DND-41 (cell line): ENCODE results near the gene KHDC4.

Experiments
- ATAC-seq: fragments of 200-7000 bp; cut with Tn5 transposase; 3 replicates; pipeline ENCODE4 v1.9.1; 2021; ENCODE audit warnings: low read depth; ENCODE audit not compliant: insufficient read depth
- DNase-seq: peaks from one replicate; pipeline ENCODE4 v3.0.0-alpha.2; 2020
- H2AFZ ChIP-seq: 2 replicates; pipeline ENCODE4 v1.6.0; 2012; ENCODE audit warnings: low read depth, low read length
- H3K27ac ChIP-seq: 2 replicates; pipeline ENCODE4 v1.5.1; 2012; ENCODE audit warnings: low read length, inconsistent platforms
- H3K27me3 ChIP-seq: fragments of 200-600 bp; sonication (generic); 2 replicates; pipeline ENCODE4 v1.6.0; 2012; ENCODE audit warnings: low read length, mild to moderate bottlenecking, inconsistent platforms; ENCODE audit not compliant: insufficient read depth, poor library complexity
- H3K36me3 ChIP-seq: 2 replicates; pipeline ENCODE4 v1.5.1; 2012; ENCODE audit warnings: low read length, inconsistent platforms; ENCODE audit not compliant: insufficient read depth
- H3K4me1 ChIP-seq: 2 replicates; pipeline ENCODE4 v1.5.1; 2012; ENCODE audit warnings: mild to moderate bottlenecking, low read length; ENCODE audit not compliant: insufficient read depth
- H3K4me2 ChIP-seq: 2 replicates; pipeline ENCODE4 v1.6.0; 2012; ENCODE audit warnings: mild to moderate bottlenecking, moderate library complexity, low read length, inconsistent platforms; ENCODE audit not compliant: insufficient read depth
- H3K4me3 ChIP-seq, 2 experiments: fragments of 200-600 bp in 1 of 2; shearing (Covaris generic) in 1 of 2; 2 replicates each; pipeline ENCODE4 v1.5.1; 2012 to 2016; ENCODE audit warnings: inconsistent platforms in 2 of 2, low read length in 2 of 2, mild to moderate bottlenecking in 2 of 2, low read depth in 1 of 2, moderate library complexity in 1 of 2
- H3K79me2 ChIP-seq: 2 replicates; pipeline ENCODE4 v1.6.0; 2012; ENCODE audit warnings: low read length, inconsistent platforms; ENCODE audit not compliant: insufficient read depth
- H3K9ac ChIP-seq: 2 replicates; pipeline ENCODE4 v1.6.0; 2012; ENCODE audit warnings: low read depth, mild to moderate bottlenecking, inconsistent platforms, low read length, moderate library complexity
- H3K9me3 ChIP-seq: 2 replicates; pipeline ENCODE4 v1.5.1; 2012; ENCODE audit warnings: low read length, moderate library complexity, mild to moderate bottlenecking, inconsistent platforms; ENCODE audit not compliant: insufficient read depth, severe bottlenecking
- H4K20me1 ChIP-seq: 2 replicates; pipeline ENCODE4 v1.6.0; 2012; ENCODE audit warnings: low read length; ENCODE audit not compliant: insufficient read depth
- CTCF ChIP-seq: IDR thresholded peaks from 2 replicates; pipeline ENCODE4 v1.5.1; 2012; ENCODE audit warnings: borderline replicate concordance, low read length, moderate library complexity, mild to moderate bottlenecking; ENCODE audit not compliant: poor library complexity, severe bottlenecking; ENCODE audit errors: extremely low read depth
- EZH2 ChIP-seq: IDR thresholded peaks from 3 replicates; pipeline ENCODE4 v1.6.1; 2012; ENCODE audit warnings: borderline replicate concordance, low read depth, mild to moderate bottlenecking, moderate library complexity, low read length, inconsistent platforms; ENCODE audit not compliant: severe bottlenecking

The KHDC4 gene

DNA sequence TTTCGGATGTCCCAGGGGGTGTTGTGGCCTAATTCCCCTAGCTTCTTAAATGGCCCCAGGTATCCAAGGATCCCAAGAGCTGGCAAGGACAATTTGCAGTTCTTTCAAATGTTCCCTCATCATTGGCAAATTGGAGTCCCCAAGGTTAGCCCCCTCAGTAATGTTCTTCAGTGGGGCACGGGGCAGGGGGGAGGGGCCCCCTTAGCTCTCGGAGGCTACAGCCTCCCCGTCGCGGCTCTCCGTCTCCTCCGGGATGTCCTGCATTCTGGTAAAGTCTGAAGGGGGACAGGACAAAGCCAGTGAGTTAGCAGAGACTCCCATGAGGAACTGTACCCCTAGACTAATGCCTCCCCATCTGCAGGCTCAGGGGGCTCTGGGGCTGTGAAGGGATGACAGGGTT lies 13.5 kb upstream of the KHDC4 start:
- DNase-seq (no peak), ATAC-seq (no peak)
- TF ChIP-seq EZH2 (no peak), CTCF (no peak)
- Histone ChIP-seq H3K4me1 (no peaks in the 10 kb centered on the region), H3K27me3 (no peaks in the 10 kb centered on the region), H4K20me1 (peaks cover 23% of the 10 kb centered on the region), H3K79me2 (no peaks in the 10 kb centered on the region), H3K4me2 (no peak overlapping the region), H3K27ac (no peak overlapping the region), H3K9me3 (no peaks in the 10 kb centered on the region), H3K36me3 (peaks cover 60% of the 10 kb centered on the region), H3K4me3 (no peak overlapping the region), H2AFZ (no peak overlapping the region), H3K9ac (no peak overlapping the region)

DNA sequence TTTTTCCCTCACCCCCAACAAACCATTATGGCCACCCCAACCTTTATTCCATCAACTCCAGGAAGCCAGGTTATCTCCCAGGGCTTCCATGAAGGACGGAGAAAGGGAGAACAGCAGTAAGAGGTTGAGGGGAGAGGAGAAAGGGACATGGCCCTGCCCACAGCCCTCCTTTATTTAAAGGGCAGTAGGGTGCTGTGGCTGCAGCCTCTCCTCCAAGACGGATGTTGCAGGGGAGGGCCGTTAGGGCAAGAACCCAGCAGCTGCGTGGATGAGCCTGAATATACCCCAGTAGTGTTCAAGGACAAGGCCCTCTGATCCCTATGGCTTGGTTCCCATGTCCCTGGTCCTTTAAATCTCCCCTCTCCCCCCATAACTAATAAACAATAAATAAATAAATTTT lies 13.1 kb upstream of the KHDC4 start:
- no peak for TF ChIP-seq CTCF
- TF ChIP-seq EZH2, result no peak
- DNase-seq (no peak), ATAC-seq (no peak)
- Histone ChIP-seq H3K27me3 (no peaks in the 10 kb centered on the region), H3K9me3 (no peaks in the 10 kb centered on the region), H3K79me2 (no peaks in the 10 kb centered on the region), H3K4me1 (no peaks in the 10 kb centered on the region), H3K4me3 (no peak overlapping the region), H3K27ac (no peak overlapping the region), H3K9ac (no peak overlapping the region), H2AFZ (no peak overlapping the region), H3K36me3 (peaks cover 55% of the 10 kb centered on the region), H4K20me1 (peaks cover 18% of the 10 kb centered on the region), H3K4me2 (no peak overlapping the region)

DNA sequence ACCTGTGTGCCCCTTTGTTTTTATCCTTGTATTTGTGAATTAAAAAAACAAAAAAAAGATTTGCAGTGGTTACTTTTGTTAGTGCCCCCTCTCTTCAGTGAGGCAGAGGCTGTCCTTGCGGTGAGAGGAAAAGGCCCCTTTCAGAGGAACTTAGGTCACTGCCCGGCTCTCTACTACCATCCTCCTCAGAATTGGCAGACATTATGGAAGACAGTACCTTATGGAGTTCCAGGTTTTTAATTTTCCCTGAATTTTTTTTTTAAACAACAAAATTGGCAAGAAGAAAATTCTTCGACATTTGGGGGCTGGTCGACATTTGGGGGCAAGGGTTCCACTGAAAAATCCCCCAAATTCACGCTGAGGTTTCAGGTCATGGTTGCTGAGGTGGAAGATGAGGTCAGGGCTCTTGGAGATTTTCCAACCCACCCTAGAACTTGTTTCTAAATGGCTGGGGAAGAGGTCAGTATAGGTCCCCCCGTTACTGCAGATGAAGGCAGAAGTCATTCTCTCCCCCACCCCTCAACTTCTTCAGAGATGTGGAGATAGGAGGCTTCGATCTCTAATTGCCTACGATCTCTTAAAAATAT lies 12.5 kb upstream of the KHDC4 start:
- Histone ChIP-seq H3K4me1 (peaks cover 5% of the 10 kb centered on the region), H3K27ac (peak overlapping the region; percentile 47), H3K36me3 (peaks cover 49% of the 10 kb centered on the region), H3K79me2 (no peaks in the 10 kb centered on the region), H3K4me2 (no peak overlapping the region), H2AFZ (no peak overlapping the region), H3K9ac (no peak overlapping the region), H4K20me1 (peaks cover 13% of the 10 kb centered on the region), H3K27me3 (no peaks in the 10 kb centered on the region), H3K4me3 (no peak overlapping the region), H3K9me3 (no peaks in the 10 kb centered on the region)
- ATAC-seq, result no peak
- TF ChIP-seq CTCF (no peak), EZH2 (no peak)
- no peak for DNase-seq

DNA sequence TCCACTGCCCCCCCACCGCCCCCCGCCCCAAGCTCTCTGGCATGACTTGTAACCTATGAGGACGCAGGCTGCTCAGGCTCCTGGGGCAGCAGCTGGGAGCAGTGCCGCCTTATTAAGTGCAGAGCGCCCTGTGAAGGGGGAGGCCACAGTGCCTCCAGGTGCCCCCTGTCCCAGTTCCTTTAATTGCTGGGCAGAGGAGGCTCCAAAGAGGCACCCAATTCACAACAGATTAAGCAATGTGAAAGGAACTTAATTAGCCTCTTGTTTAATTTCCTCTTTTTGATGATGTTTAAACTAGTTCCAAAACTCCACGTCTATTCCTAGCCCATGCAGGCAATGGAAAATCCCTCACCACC lies 10.2 kb upstream of the KHDC4 start:
- Histone ChIP-seq H3K4me3 (no peak overlapping the region), H3K79me2 (no peaks in the 10 kb centered on the region), H3K9me3 (no peaks in the 10 kb centered on the region), H3K4me2 (no peak overlapping the region), H3K27me3 (no peaks in the 10 kb centered on the region), H2AFZ (no peak overlapping the region), H3K27ac (no peak overlapping the region), H3K4me1 (peaks cover 23% of the 10 kb centered on the region), H3K36me3 (peaks cover 30% of the 10 kb centered on the region), H4K20me1 (peaks cover 4% of the 10 kb centered on the region), H3K9ac (no peak overlapping the region)
- ATAC-seq (no peak), DNase-seq (no peak)
- TF ChIP-seq EZH2 (no peak), CTCF (no peak)
